AG10803 (cell line): ENCODE results near the gene PLCXD1.
A peak's percentile ranks its signal among the peaks of the same experiment; 100 is the strongest.

ENCODE experiments used
- DNase-seq: peaks from one replicate; pipeline ENCODE4 v3.0.0; 2010; ENCODE audit warnings: low read depth
- H3K4me3 ChIP-seq: 2 replicates; pipeline ENCODE4 v1.5.1; 2011; ENCODE audit warnings: mild to moderate bottlenecking, low read length, control low read depth
- CTCF ChIP-seq: conservative IDR thresholded peaks from 2 replicates; pipeline ENCODE4 v1.5.1; 2011; ENCODE audit warnings: mild to moderate bottlenecking, low read length, control low read depth, inconsistent platforms

PLCXD1 gene

GRCh38 chrX:283115-283845, 2.1 kb downstream of the PLCXD1 start:
- H3K4me3 ChIP-seq: peak overlapping the region; percentile 75
- no peak for TF ChIP-seq CTCF
- DNase-seq: peak; percentile 78

GRCh38 chrX:285076-285677, 4.0 kb downstream of the PLCXD1 start:
- no peak for TF ChIP-seq CTCF
- no peak for DNase-seq
- no peak overlapping the region for H3K4me3 ChIP-seq

GRCh38 chrX:287670-288069, 6.5 kb downstream of the PLCXD1 start:
- TF ChIP-seq CTCF: no peak
- DNase-seq: no peak
- H3K4me3 ChIP-seq: no peak overlapping the region

- no peak for DNase-seq
- no peak overlapping the region for H3K4me3 ChIP-seq
- TF ChIP-seq CTCF: no peak
Measured at GRCh38 chrX:288561-288991, 7.4 kb downstream of the PLCXD1 start.

- no peak for TF ChIP-seq CTCF
Measured at GRCh38 chrX:290476-291166, 9.4 kb downstream of the PLCXD1 start.

GRCh38 chrX:291411-291901, 10.3 kb downstream of the PLCXD1 start:
- no peak for DNase-seq
- no peak for TF ChIP-seq CTCF
- H3K4me3 ChIP-seq: no peak overlapping the region

More at GRCh38 chrX:290476-291166, 9.4 kb downstream of the PLCXD1 start:
- no peak overlapping the region for H3K4me3 ChIP-seq
- DNase-seq: no peak
